CD4-positive, alpha-beta T cell (primary cell): ENCODE results near the gene CENPS. TPM values are rescaled to one million over a fixed set of nuclear protein-coding genes. Genes with fewer than 3 reads are reported as not detected.
"Not testable (repeated sequence)": the region's sequence is repeated elsewhere in the genome, so short reads cannot be mapped to it uniquely, and the experiment has no call there.

Source experiments
- ATAC-seq: fragments of 200-7000 bp; cut with Tn5 transposase; one replicate; pipeline ENCODE4 v1.10.0; 2022; ENCODE audit warnings: mild to moderate bottlenecking; ENCODE audit not compliant: poor library complexity
- CTCF ChIA-PET: fragments of 350-600 bp; sonication (Branson Sonifier 250); formaldehyde crosslinking; loops from one replicate; lab custom pipeline; 2021; ENCODE audit warnings: antibody characterized with exemption, inconsistent platforms; lab: Charles Lee
- POLR2A ChIA-PET: fragments of 350-600 bp; sonication (Branson Sonifier 250); formaldehyde crosslinking; loops from one replicate; lab custom pipeline; 2021; ENCODE audit warnings: antibody characterized with exemption, inconsistent platforms; lab: Charles Lee
- DNase-seq, 14 experiments: peaks; one replicate each; pipeline ENCODE4 v3.0.0-alpha.2; 2013 to 2020; ENCODE audit warnings: mixed read lengths in 2 of 14
- H3K27ac ChIP-seq, 2 donors: one replicate each; pipeline versions ENCODE4 v1.5.1 to v1.7.0; 2013; ENCODE audit warnings: low read length in 2 of 2, low read depth in 1 of 2, mild to moderate bottlenecking in 1 of 2
- H3K27me3 ChIP-seq, 2 experiments: 1 replicate in 1 of 2; 2 replicates in 1 of 2; pipeline versions ENCODE4 v1.6.1 to v1.7.0; 2013; ENCODE audit warnings: low read length in 2 of 2, control low read depth in 1 of 2, mild to moderate bottlenecking in 1 of 2, moderate library complexity in 1 of 2; ENCODE audit not compliant: insufficient read depth in 2 of 2, control insufficient read depth in 1 of 2
- H3K36me3 ChIP-seq: one replicate; pipeline ENCODE4 v1.6.1; 2013; ENCODE audit warnings: low read length, control low read depth; ENCODE audit not compliant: insufficient read depth
- H3K4me1 ChIP-seq: one replicate; pipeline ENCODE4 v1.6.1; 2013; ENCODE audit warnings: low read length, control low read depth; ENCODE audit not compliant: insufficient read depth
- H3K4me3 ChIP-seq: one replicate; pipeline ENCODE4 v1.5.1; 2013; ENCODE audit warnings: mild to moderate bottlenecking, low read length, moderate library complexity
- H3K9me3 ChIP-seq, 2 experiments: 1 replicate in 1 of 2; 2 replicates in 1 of 2; pipeline versions ENCODE4 v1.6.1 to v1.7.0; 2013; ENCODE audit warnings: low read length in 2 of 2, mild to moderate bottlenecking in 2 of 2, control low read depth in 1 of 2, moderate library complexity in 1 of 2; ENCODE audit not compliant: control insufficient read depth in 1 of 2, insufficient read depth in 1 of 2
- H3K27ac Mint-ChIP-seq: one replicate; pipeline ENCODE4 v1.8.0; 2020; ENCODE audit warnings: mixed read lengths
- H3K27me3 Mint-ChIP-seq: one replicate; pipeline ENCODE4 v1.8.0; 2021; ENCODE audit warnings: mixed read lengths
- H3K36me3 Mint-ChIP-seq: one replicate; pipeline ENCODE4 v1.8.0; 2021; ENCODE audit warnings: low read depth, mixed read lengths
- H3K4me1 Mint-ChIP-seq: one replicate; pipeline ENCODE4 v1.8.0; 2021; ENCODE audit warnings: low read depth, mixed read lengths
- H3K4me3 Mint-ChIP-seq: one replicate; pipeline ENCODE4 v1.8.0; 2020; ENCODE audit warnings: mild to moderate bottlenecking, mixed read lengths
- H3K9me3 Mint-ChIP-seq: one replicate; pipeline ENCODE4 v1.8.0; 2020; ENCODE audit warnings: mixed read lengths
- intact Hi-C, 2 experiments: fragments of 100-400 bp; cut with DNase I in 1 of 2; cut with micrococcal nuclease in 1 of 2; formaldehyde crosslinking; loops; one replicate each; pipeline versions ENCODE4 v1.15.1 to v1.9.0; 2023 to 2025; cut with DNase I, micrococcal nuclease
- total RNA-seq, 174 experiments: library from RNA in 2 of 174; stranded (reverse) in 2 of 174; gene quantifications; one replicate each; pipeline ENCODE4 v1.2.3 and lab custom pipeline; 2021 to 2026
- TF ChIP-seq, protein P1 (sequence below): fragments of 200-600 bp; IDR thresholded peaks from one replicate; pipeline ENCODE4 v1.8.0; 2022; ENCODE audit warnings: antibody characterized with exemption, mild to moderate bottlenecking

CENPS gene
- total RNA-seq, 2 experiments from 2014 or later, result 3.7 to 4.0 TPM

GRCh38 chr1:10407201-10407600 is 23.0 kb upstream of the CENPS start:
- no peak overlapping the region for H3K27ac ChIP-seq
- no peak overlapping the region for H3K27ac Mint-ChIP-seq
- ChIA-PET POLR2A (no interaction called here), CTCF (no interaction called here)
- no peaks in the 10 kb centered on the region for H3K27me3 ChIP-seq
- peaks cover 76% of the 10 kb centered on the region for H3K36me3 Mint-ChIP-seq
- H3K4me3 ChIP-seq, result no peak overlapping the region
- H3K4me1 ChIP-seq, result no peaks in the 10 kb centered on the region
- H3K4me1 Mint-ChIP-seq, result no peaks in the 10 kb centered on the region
- ATAC-seq, result no peak
- intact Hi-C loops, result no loop called here
- H3K36me3 ChIP-seq, result peaks cover 71% of the 10 kb centered on the region
- no peak overlapping the region for H3K4me3 Mint-ChIP-seq
- H3K27me3 Mint-ChIP-seq, result no peaks in the 10 kb centered on the region
- H3K9me3 Mint-ChIP-seq, result no peaks in the 10 kb centered on the region
- H3K9me3 ChIP-seq, result no peaks in the 10 kb centered on the region
- DNase-seq, result no peak
- TF ChIP-seq, protein P1, sequence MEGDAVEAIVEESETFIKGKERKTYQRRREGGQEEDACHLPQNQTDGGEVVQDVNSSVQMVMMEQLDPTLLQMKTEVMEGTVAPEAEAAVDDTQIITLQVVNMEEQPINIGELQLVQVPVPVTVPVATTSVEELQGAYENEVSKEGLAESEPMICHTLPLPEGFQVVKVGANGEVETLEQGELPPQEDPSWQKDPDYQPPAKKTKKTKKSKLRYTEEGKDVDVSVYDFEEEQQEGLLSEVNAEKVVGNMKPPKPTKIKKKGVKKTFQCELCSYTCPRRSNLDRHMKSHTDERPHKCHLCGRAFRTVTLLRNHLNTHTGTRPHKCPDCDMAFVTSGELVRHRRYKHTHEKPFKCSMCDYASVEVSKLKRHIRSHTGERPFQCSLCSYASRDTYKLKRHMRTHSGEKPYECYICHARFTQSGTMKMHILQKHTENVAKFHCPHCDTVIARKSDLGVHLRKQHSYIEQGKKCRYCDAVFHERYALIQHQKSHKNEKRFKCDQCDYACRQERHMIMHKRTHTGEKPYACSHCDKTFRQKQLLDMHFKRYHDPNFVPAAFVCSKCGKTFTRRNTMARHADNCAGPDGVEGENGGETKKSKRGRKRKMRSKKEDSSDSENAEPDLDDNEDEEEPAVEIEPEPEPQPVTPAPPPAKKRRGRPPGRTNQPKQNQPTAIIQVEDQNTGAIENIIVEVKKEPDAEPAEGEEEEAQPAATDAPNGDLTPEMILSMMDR, result no peak

GRCh38 chr1:10415211-10415930 is 14.9 kb upstream of the CENPS start:
- peak; percentile 51 for ATAC-seq
- peak overlapping the region; percentile 10 for H3K27ac Mint-ChIP-seq
- H3K36me3 ChIP-seq, result peaks cover 56% of the 10 kb centered on the region
- ChIA-PET CTCF (no interaction called here), POLR2A (no interaction called here)
- DNase-seq, result peak in 3 of 14 experiments; percentile 21 to 46 (median 43)
- H3K4me1 Mint-ChIP-seq, result peaks cover 5% of the 10 kb centered on the region
- no peaks in the 10 kb centered on the region for H3K27me3 ChIP-seq
- H3K9me3 ChIP-seq, result no peaks in the 10 kb centered on the region
- H3K36me3 Mint-ChIP-seq, result peaks cover 89% of the 10 kb centered on the region
- no peak overlapping the region for H3K4me3 ChIP-seq
- intact Hi-C loops, result no loop called here
- H3K9me3 Mint-ChIP-seq, result no peaks in the 10 kb centered on the region
- H3K4me1 ChIP-seq, result peaks cover 6% of the 10 kb centered on the region
- H3K27me3 Mint-ChIP-seq, result no peaks in the 10 kb centered on the region
- H3K4me3 Mint-ChIP-seq, result no peak overlapping the region
- TF ChIP-seq, protein P1, result no peak
- no peak overlapping the region for H3K27ac ChIP-seq

GRCh38 chr1:10415967-10416366 is 14.3 kb upstream of the CENPS start:
- H3K9me3 Mint-ChIP-seq, H3K4me1 ChIP-seq, H3K27me3 ChIP-seq, H3K4me1 Mint-ChIP-seq, H3K4me3 ChIP-seq, CTCF ChIA-PET, H3K27me3 Mint-ChIP-seq, ATAC-seq, intact Hi-C loops, POLR2A ChIA-PET, H3K27ac ChIP-seq, H3K9me3 ChIP-seq, H3K4me3 Mint-ChIP-seq, H3K27ac Mint-ChIP-seq, DNase-seq: not testable (repeated sequence)
- peaks cover 54% of the 10 kb centered on the region for H3K36me3 ChIP-seq
- peaks cover 88% of the 10 kb centered on the region for H3K36me3 Mint-ChIP-seq

DNA sequence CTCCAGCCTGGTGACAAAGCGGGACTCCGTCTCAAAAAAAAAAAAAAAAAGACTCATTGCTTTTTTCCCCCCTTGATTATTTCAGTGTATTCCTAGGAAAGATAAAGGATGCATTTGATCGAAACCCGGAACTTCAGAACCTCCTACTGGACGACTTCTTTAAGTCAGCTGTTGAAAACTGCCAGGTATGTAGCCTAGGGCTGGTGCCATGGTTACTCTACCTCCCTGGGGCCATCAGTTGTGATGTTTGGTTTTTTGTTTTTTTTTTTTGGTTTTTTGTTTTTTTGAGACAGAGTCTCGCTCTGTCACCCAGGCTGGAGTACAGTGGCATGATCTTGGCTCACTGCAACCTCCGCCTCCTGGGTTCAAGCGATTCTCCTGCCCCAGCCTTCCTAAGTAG is 11.5 kb upstream of the CENPS start:
- CTCF ChIA-PET, result interaction anchor here (1.2 kb wide), 1 partner anchor 11 kb away, joined by 3 read pairs; the partner anchor contains the start of gene CENPS
- ATAC-seq, H3K27ac ChIP-seq, H3K4me1 Mint-ChIP-seq, H3K9me3 Mint-ChIP-seq, H3K9me3 ChIP-seq, POLR2A ChIA-PET, H3K27me3 Mint-ChIP-seq, H3K27me3 ChIP-seq, H3K27ac Mint-ChIP-seq, DNase-seq, H3K4me3 ChIP-seq, H3K4me1 ChIP-seq, H3K4me3 Mint-ChIP-seq, intact Hi-C loops: not testable (repeated sequence)
- peaks cover 66% of the 10 kb centered on the region for H3K36me3 Mint-ChIP-seq
- H3K36me3 ChIP-seq, result peaks cover 31% of the 10 kb centered on the region
